Endothelial cell of umbilical vein (primary cell): Measurements from ENCODE around the gene SYNPR. TPM values are rescaled to one million over a fixed set of nuclear protein-coding genes. Genes with fewer than 3 reads are reported as not detected.

Experiments
- BruUV-seq: library from RNA; stranded (reverse); fragments of 400-500 nt; replicated peaks from 2 replicates; lab custom pipeline; 2021; lab: Mats Ljungman, UMichigan
- CTCF ChIA-PET: fragments of 300-600, 350-600 bp; sonication (Branson Sonifier 250); formaldehyde crosslinking; loops from one replicate; lab custom pipeline; 2021; ENCODE audit warnings: antibody characterized with exemption, inconsistent platforms; lab: Charles Lee
- POLR2A ChIA-PET: fragments of 300-600, 350-600 bp; sonication (Branson Sonifier 250); formaldehyde crosslinking; loops from one replicate; lab custom pipeline; 2021; ENCODE audit warnings: antibody characterized with exemption, inconsistent platforms; lab: Charles Lee
- DNase-seq: peaks from one replicate; pipeline ENCODE4 v3.0.0-alpha.2; 2011; ENCODE audit warnings: low read depth, low spot score
- FAIRE-seq: peaks from 2 replicates; lab custom pipeline; 2011; peaks lifted over from hg19 to GRCh38; lab: Jason Lieb, UNC
- H2AFZ ChIP-seq: 2 replicates; pipeline ENCODE4 v1.6.0; 2012; ENCODE audit warnings: low read depth, low read length, control low read depth, inconsistent platforms
- H3K27ac ChIP-seq: 2 replicates; pipeline ENCODE4 v1.5.1; 2011; ENCODE audit warnings: low read depth, mild to moderate bottlenecking, control low read depth, low read length, moderate library complexity; ENCODE audit not compliant: insufficient read depth
- H3K27me3 ChIP-seq, 2 experiments: 2 replicates each; pipeline versions ENCODE4 v1.6.0 to v1.6.1; 2011; ENCODE audit warnings: low read length in 2 of 2, mixed read lengths in 1 of 2; ENCODE audit not compliant: control insufficient read depth in 2 of 2, insufficient read depth in 2 of 2
- H3K36me3 ChIP-seq, 2 experiments: 2 replicates in 1 of 2; 3 replicates in 1 of 2; pipeline ENCODE4 v1.5.1; 2011; ENCODE audit warnings: low read length in 2 of 2, mild to moderate bottlenecking in 1 of 2, moderate library complexity in 1 of 2; ENCODE audit not compliant: control insufficient read depth in 2 of 2, insufficient read depth in 2 of 2; ENCODE audit errors: extremely low read depth in 1 of 2
- H3K4me1 ChIP-seq: 3 replicates; pipeline ENCODE4 v1.5.1; 2011; ENCODE audit warnings: mild to moderate bottlenecking, low read length; ENCODE audit not compliant: control insufficient read depth, insufficient read depth; ENCODE audit errors: extremely low read depth
- H3K4me2 ChIP-seq: 2 replicates; pipeline ENCODE4 v1.6.1; 2011; ENCODE audit warnings: low read length, control low read depth, mixed read lengths; ENCODE audit not compliant: insufficient read depth
- H3K4me3 ChIP-seq, 3 experiments: fragments of 200-600 bp in 1 of 3; sonication (generic), shearing (Covaris generic) in 1 of 3; replicated peaks in 1 of 3; 2 replicates each; pipeline ENCODE4 v1.5.1; 2011 to 2016; ENCODE audit warnings: control low read depth in 3 of 3, low read length in 3 of 3, mild to moderate bottlenecking in 2 of 3, inconsistent platforms in 1 of 3, low read depth in 1 of 3, moderate library complexity in 1 of 3; ENCODE audit not compliant: insufficient read depth in 1 of 3
- H3K79me2 ChIP-seq: 2 replicates; pipeline ENCODE4 v1.6.0; 2012; ENCODE audit warnings: low read length, inconsistent platforms; ENCODE audit not compliant: control insufficient read depth, insufficient read depth
- H3K9ac ChIP-seq: replicated peaks from 2 replicates; pipeline ENCODE3; 2011; ENCODE audit warnings: low read length, control low read depth; ENCODE audit not compliant: insufficient read depth; ENCODE audit errors: extremely low read depth
- H3K9me1 ChIP-seq: replicated peaks from 3 replicates; pipeline ENCODE4 v1.6.0; 2011; ENCODE audit warnings: mild to moderate bottlenecking, low read length; ENCODE audit not compliant: control insufficient read depth, insufficient read depth; ENCODE audit errors: extremely low read depth
- H3K9me3 ChIP-seq: replicated peaks from 2 replicates; pipeline ENCODE4 v1.5.1; 2012; ENCODE audit warnings: low read length, inconsistent platforms; ENCODE audit not compliant: control insufficient read depth, insufficient read depth
- H4K20me1 ChIP-seq: replicated peaks from 2 replicates; pipeline ENCODE3; 2011; ENCODE audit warnings: mild to moderate bottlenecking, low read length; ENCODE audit not compliant: control insufficient read depth, insufficient read depth; ENCODE audit errors: extremely low read depth
- EZH2 ChIP-seq: IDR thresholded peaks from 2 replicates; pipeline ENCODE4 v1.6.1; 2012; ENCODE audit warnings: borderline replicate concordance, low read depth, mild to moderate bottlenecking, moderate library complexity, low read length, inconsistent platforms; ENCODE audit not compliant: severe bottlenecking
- FOS ChIP-seq: IDR thresholded peaks from 2 replicates; pipeline ENCODE4 v1.6.1; 2011; ENCODE audit warnings: mild to moderate bottlenecking, low read length, moderate library complexity, borderline replicate concordance; ENCODE audit not compliant: insufficient read depth
- GATA2 ChIP-seq: IDR thresholded peaks from 2 replicates; pipeline ENCODE4 v1.7.0; 2011; ENCODE audit warnings: low read depth, mild to moderate bottlenecking, moderate library complexity, mixed read lengths, low read length; ENCODE audit not compliant: insufficient read length, insufficient read depth
- JUN ChIP-seq: IDR thresholded peaks from 2 replicates; pipeline ENCODE4 v1.6.1; 2011; ENCODE audit warnings: borderline replicate concordance, low read depth; ENCODE audit not compliant: insufficient read length, insufficient read depth
- MYC ChIP-seq: IDR thresholded peaks from one replicate; pipeline ENCODE4 v1.6.1; 2011; ENCODE audit warnings: mild to moderate bottlenecking, low read depth, low read length
- POLR2A ChIP-seq: IDR thresholded peaks from 2 replicates; pipeline ENCODE4 v1.6.1; 2012; ENCODE audit warnings: low read depth, mild to moderate bottlenecking, control low read depth, low read length
- POLR2AphosphoS5 ChIP-seq: IDR thresholded peaks from 2 replicates; pipeline ENCODE4 v1.6.1; 2012; ENCODE audit warnings: low read depth, mild to moderate bottlenecking, control low read depth, low read length, moderate library complexity; ENCODE audit not compliant: insufficient read depth
- dilution Hi-C: fragments of 300-500 bp; cut with MboI; formaldehyde crosslinking; loops from one replicate; pipeline ENCODE4 v1.15.0; 2019; ENCODE audit warnings: low sequenced_read_pairs; ENCODE audit not compliant: extremely low pct_ligation_motif_present
- intact Hi-C: fragments of 100-400 bp; cut with micrococcal nuclease; formaldehyde crosslinking; loops from one replicate; pipeline ENCODE4 v1.10.0; 2022
- polyA plus RNA-seq, 4 experiments: library from polyadenylated mRNA; depleted of rRNA in 3 of 4; stranded (reverse) in 3 of 4; unstranded in 1 of 4; fragments of >200 nt; gene quantifications; 2 replicates each; pipeline versions ENCODE4 v1.2.1 to v1.2.3, GENCODE V29; 2011 to 2012; ENCODE audit warnings: missing spikeins in 1 of 4
- total RNA-seq: library from RNA; stranded (reverse); gene quantifications from 2 replicates; pipeline ENCODE4 v1.2.3, GENCODE V29; 2021
- TF ChIP-seq, protein P1 (sequence below): IDR thresholded peaks from 2 replicates; pipeline ENCODE4 v1.6.1; 2011; ENCODE audit not compliant: insufficient read depth, insufficient read length
- TF ChIP-seq, protein P2 (sequence below), 2 donors: IDR thresholded peaks; 1 replicate in 1 of 2; 2 replicates in 1 of 2; pipeline ENCODE4 v1.5.1; 2011; ENCODE audit warnings: low read length in 2 of 2, mild to moderate bottlenecking in 2 of 2, moderate library complexity in 2 of 2, control low read depth in 1 of 2, inconsistent platforms in 1 of 2, low read depth in 1 of 2; ENCODE audit not compliant: insufficient read depth in 1 of 2; ENCODE audit errors: extremely low read depth in 1 of 2

Gene SYNPR
- total and polyA plus RNA-seq, 2 donors (not counting 3 experiments of a cell fraction or from before 2014, with no cell fraction given): not detected

DNA sequence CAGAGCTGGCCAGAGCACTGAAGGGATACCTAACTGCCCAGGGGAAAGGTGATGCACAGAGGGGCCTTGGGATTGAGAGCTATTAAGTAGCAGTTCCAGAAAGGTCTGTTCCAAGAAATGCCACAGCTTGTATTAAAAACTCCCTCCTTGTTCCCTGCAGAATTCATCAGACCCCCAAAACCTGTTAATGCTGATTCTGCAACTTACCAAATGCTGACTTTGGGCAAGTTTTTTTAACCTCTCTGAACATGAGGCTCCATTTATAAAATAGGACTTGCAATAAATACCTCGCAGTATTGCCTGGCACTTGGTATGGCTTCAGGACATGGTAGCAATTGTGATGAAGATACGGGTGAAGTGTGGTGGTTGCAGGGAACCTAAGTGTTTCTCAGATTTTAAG lies 30.1 kb upstream of the SYNPR start:
- Histone ChIP-seq H4K20me1 (no peaks in the 10 kb centered on the region), H3K79me2 (no peaks in the 10 kb centered on the region), H3K4me3 (no peak overlapping the region), H2AFZ (no peak overlapping the region), H3K4me2 (no peak overlapping the region), H3K4me1 (no peaks in the 10 kb centered on the region), H3K27me3 (no peaks in the 10 kb centered on the region), H3K9me1 (no peaks in the 10 kb centered on the region), H3K36me3 (no peaks in the 10 kb centered on the region), H3K9me3 (no peaks in the 10 kb centered on the region), H3K9ac (no peak overlapping the region), H3K27ac (no peak overlapping the region)
- dilution Hi-C loops: no loop called here
- no peak for TF ChIP-seq JUN
- TF ChIP-seq EZH2: no peak
- TF ChIP-seq, protein P1, sequence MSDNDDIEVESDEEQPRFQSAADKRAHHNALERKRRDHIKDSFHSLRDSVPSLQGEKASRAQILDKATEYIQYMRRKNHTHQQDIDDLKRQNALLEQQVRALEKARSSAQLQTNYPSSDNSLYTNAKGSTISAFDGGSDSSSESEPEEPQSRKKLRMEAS: no peak
- TF ChIP-seq POLR2A: no peak
- no peak for DNase-seq
- ChIA-PET POLR2A (no interaction called here), CTCF (interaction anchor here (0.9 kb wide), 1 partner anchor 16 kb away, joined by 3 read pairs; no protein-coding TSS in a partner anchor)
- intact Hi-C loops: no loop called here
- FAIRE-seq: no peak
- no TSS peak for BruUV-seq

DNA sequence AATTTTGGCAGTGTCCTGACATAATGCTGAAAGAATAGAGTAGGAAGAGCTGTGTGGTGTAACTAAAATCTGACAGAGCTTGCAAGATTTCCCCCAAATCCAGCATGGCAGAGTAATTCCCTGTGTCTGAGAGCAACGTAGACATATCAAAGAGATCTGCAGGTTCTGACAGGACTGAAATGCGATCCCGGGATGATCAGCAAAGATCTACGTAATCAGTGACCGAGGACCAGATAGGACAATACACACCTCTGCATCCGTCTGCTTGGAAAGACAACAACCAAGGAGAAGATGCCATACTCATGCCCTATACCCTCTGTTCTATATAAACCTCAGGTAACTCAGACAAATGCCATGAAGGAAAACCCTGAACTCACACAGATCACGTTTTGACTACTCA lies 26.6 kb upstream of the SYNPR start:
- ChIA-PET POLR2A (no interaction called here), CTCF (no interaction called here)
- no TSS peak for BruUV-seq
- intact Hi-C loops (no loop called here), dilution Hi-C loops (no loop called here)
- H3K4me1 ChIP-seq: no peaks in the 10 kb centered on the region
- no peaks in the 10 kb centered on the region for H3K79me2 ChIP-seq
- DNase-seq (no peak), FAIRE-seq (no peak)
- H4K20me1 ChIP-seq: no peaks in the 10 kb centered on the region
- H3K27ac ChIP-seq: no peak overlapping the region
- TF ChIP-seq POLR2A (no peak), FOS (no peak), POLR2AphosphoS5 (no peak), EZH2 (no peak), JUN (no peak), GATA2 (no peak), MYC (no peak)
- TF ChIP-seq, protein P2, sequence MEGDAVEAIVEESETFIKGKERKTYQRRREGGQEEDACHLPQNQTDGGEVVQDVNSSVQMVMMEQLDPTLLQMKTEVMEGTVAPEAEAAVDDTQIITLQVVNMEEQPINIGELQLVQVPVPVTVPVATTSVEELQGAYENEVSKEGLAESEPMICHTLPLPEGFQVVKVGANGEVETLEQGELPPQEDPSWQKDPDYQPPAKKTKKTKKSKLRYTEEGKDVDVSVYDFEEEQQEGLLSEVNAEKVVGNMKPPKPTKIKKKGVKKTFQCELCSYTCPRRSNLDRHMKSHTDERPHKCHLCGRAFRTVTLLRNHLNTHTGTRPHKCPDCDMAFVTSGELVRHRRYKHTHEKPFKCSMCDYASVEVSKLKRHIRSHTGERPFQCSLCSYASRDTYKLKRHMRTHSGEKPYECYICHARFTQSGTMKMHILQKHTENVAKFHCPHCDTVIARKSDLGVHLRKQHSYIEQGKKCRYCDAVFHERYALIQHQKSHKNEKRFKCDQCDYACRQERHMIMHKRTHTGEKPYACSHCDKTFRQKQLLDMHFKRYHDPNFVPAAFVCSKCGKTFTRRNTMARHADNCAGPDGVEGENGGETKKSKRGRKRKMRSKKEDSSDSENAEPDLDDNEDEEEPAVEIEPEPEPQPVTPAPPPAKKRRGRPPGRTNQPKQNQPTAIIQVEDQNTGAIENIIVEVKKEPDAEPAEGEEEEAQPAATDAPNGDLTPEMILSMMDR (IDR thresholded peaks at IDR 0.05; ENCODE audit: extremely low read depth in 1 of 2, insufficient read depth in 1 of 2, low read depth in 1 of 2, low read length in 2 of 2): no peak
- TF ChIP-seq, protein P1: no peak
- H3K4me2 ChIP-seq: no peak overlapping the region
- no peak overlapping the region for H3K9ac ChIP-seq
- H2AFZ ChIP-seq: no peak overlapping the region
- H3K9me1 ChIP-seq: no peaks in the 10 kb centered on the region
- H3K27me3 ChIP-seq: no peaks in the 10 kb centered on the region
- no peaks in the 10 kb centered on the region for H3K36me3 ChIP-seq
- H3K4me3 ChIP-seq: no peak overlapping the region
- H3K9me3 ChIP-seq: no peaks in the 10 kb centered on the region
